Mucosa of descending colon (tissue), 3 donors: ENCODE results near the gene CACHD1. TPM values are rescaled to one million over a fixed set of nuclear protein-coding genes. Genes with fewer than 3 reads are reported as not detected.

Source experiments
- ATAC-seq: fragments of 200-7000 bp; cut with Tn5 transposase; one replicate; pipeline ENCODE4 v1.9.1; 2020; ENCODE audit warnings: mild to moderate bottlenecking, moderate library complexity
- DNase-seq, 3 donors: peaks; one replicate each; pipeline ENCODE4 v3.0.0-alpha.2; 2020
- H3K36me3 ChIP-seq: fragments of 200-600 bp; one replicate; pipeline ENCODE4 v1.8.0; 2021; ENCODE audit warnings: low read depth, mild to moderate bottlenecking
- H3K4me1 ChIP-seq: fragments of 200-600 bp; one replicate; pipeline ENCODE4 v1.8.0; 2021; ENCODE audit warnings: low read depth, mild to moderate bottlenecking
- H3K4me3 ChIP-seq: fragments of 200-600 bp; one replicate; pipeline ENCODE4 v1.8.0; 2021; ENCODE audit warnings: mild to moderate bottlenecking
- H3K9me3 ChIP-seq: fragments of 200-600 bp; one replicate; pipeline ENCODE4 v1.8.0; 2021; ENCODE audit warnings: mild to moderate bottlenecking
- CTCF ChIP-seq: fragments of 200-600 bp; IDR thresholded peaks from one replicate; pipeline ENCODE4 v1.8.0; 2022; ENCODE audit warnings: antibody characterized with exemption, mild to moderate bottlenecking
- intact Hi-C, 2 donors: fragments of 100-400 bp; cut with DNase I in 1 of 2; cut with micrococcal nuclease in 1 of 2; formaldehyde crosslinking; loops; one replicate each; pipeline versions ENCODE4 v1.11.0 to v1.11.1; 2022; cut with DNase I, micrococcal nuclease
- total RNA-seq, 3 donors: library from RNA; stranded (reverse); fragmentation: NEBNext Ultra II Directional in 2 of 3; extraction: Animal tissue kit (Norgen Biotek cat#: 25700) in 2 of 3; gene quantifications; one replicate each; pipeline versions ENCODE4 v1.2.1 to v1.2.4, GENCODE V29; 2021 to 2023
- donor health status: DM: no; HTN: no; CAD: no; lungs with moderate emphysema.
- donor health status: DM: no; HTN: no; CAD: no.
- donor health status: DM: no; HTN: yes; CAD: no.

The CACHD1 gene
- total RNA-seq, 3 donors from 2014 or later: 1.3 to 3.7 (median 2.7) TPM

- intact Hi-C loops: no loop called here
- no peaks in the 10 kb centered on the region for H3K36me3 ChIP-seq
- no peak for DNase-seq
- H3K4me3 ChIP-seq: no peak overlapping the region
- no peaks in the 10 kb centered on the region for H3K9me3 ChIP-seq
- no peak for TF ChIP-seq CTCF
- ATAC-seq: no peak
- no peaks in the 10 kb centered on the region for H3K4me1 ChIP-seq
Measured at GRCh38 chr1:64545118-64545843, 75.4 kb downstream of the CACHD1 start.

DNA sequence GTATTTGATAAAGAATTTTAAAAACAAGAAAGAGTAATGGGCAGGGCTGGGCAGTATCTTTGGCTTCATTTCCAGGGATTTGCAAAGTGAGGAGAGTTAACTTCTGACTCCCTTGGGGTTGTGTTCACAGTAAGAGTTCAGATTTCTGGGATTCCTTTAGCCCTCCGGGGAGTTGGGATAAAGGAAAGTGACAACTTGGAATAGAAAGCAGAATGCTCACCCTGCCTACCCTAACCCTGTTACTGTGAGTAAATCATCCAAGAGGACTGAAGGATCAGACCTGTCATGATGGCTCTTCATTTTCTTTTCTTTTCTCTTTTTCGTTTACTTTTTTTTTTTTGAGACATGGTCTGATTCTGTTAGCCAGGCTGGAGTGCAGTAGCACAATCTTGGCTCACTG is 76.1 kb downstream of the CACHD1 start:
- Histone ChIP-seq H3K4me3 (no peak overlapping the region), H3K36me3 (no peaks in the 10 kb centered on the region), H3K4me1 (no peaks in the 10 kb centered on the region), H3K9me3 (no peaks in the 10 kb centered on the region)
- intact Hi-C loops: no loop called here
- no peak for TF ChIP-seq CTCF
- no peak for ATAC-seq
- no peak for DNase-seq

DNA sequence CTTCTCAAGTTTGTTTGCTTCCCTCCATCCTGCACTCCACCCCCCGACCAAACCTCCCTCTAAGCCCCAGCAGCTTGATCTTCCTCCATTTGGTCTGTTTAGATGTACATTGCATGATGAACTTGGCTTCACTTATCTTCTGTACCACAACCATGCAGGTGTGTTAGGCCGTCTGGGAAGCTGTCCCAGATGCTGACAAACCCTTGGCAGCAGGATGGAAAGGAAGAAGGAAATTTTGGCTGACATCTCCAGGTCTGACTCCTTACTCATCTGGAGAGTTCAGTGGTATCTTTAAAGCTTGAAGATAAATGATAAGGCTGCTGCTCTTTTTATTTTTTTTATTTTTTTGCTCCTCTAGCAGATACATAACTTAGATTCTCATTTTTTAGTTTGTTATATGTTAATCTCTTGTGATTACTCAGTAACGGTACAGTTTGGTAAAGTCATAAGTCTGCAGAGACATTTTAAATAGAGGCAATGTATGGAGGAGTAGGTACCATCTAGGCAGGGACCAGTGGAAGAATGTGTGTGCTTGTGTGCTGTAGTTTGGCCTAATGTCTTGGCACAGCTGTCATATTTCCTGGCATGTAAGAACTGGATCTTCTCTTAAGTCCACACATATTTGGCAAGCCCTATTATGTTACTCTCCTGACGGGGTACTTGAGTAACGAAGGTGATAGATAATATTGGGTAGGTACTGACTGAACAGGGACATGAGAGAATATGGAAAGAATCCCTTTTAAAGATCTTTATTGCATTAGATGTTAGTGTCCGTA is 79.7 kb downstream of the CACHD1 start:
- no peak overlapping the region for H3K4me3 ChIP-seq
- H3K36me3 ChIP-seq: no peaks in the 10 kb centered on the region
- intact Hi-C loops: no loop called here
- no peak for TF ChIP-seq CTCF
- H3K4me1 ChIP-seq: no peaks in the 10 kb centered on the region
- H3K9me3 ChIP-seq: no peaks in the 10 kb centered on the region
- ATAC-seq (no peak), DNase-seq (no peak)

DNA sequence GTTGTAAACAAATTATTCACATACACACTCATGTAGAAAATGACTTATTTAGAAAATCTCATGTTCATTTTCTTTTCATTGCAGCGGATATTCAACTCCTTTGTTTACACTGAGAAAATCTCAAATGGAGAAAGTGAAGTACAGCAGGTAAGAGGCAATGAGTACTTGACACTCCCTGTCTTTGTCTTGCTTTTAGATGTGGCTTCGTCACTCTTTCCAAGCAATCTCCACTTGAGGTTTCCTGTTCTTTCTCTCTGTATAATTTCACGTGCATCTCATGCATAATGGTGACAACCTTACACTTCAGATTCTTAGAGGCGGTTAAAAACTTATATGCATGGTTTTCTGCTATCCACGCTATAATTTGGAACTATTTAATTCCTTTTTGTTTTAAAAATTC is 80.6 kb downstream of the CACHD1 start:
- no peak overlapping the region for H3K4me3 ChIP-seq
- ATAC-seq (no peak), DNase-seq (no peak)
- TF ChIP-seq CTCF: no peak
- intact Hi-C loops: no loop called here
- no peaks in the 10 kb centered on the region for H3K36me3 ChIP-seq
- no peaks in the 10 kb centered on the region for H3K9me3 ChIP-seq
- no peaks in the 10 kb centered on the region for H3K4me1 ChIP-seq

DNA sequence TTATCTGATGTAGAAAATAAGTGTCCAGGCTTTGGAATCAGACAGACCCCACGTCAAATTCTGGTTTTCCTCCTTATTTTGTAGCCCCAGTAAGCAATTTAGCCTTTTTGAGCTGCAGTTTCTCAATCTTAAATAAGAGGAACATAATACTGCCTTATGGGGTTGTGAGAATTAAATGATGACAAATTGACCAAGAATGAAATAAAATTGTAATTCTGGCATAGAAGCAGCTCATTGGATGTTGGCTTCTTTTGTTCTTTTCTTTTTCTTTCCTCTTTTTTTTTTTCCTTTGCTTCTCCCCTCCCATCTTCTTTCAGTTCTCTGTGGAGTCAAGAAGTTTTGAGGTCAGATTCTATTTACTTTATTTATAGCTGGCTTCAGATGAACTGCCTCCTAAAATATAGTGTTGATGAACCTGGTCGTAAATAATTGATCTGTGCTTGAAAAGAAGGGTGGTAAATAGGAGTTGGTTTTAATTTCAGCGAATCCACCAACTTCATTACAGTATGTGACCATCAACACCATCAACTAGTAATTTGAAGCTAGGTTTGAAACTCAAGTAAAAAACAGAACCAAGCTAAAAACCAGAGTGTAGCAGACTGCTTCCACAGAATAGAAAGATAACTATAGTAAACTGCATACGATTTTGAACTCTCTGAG is 81.1 kb downstream of the CACHD1 start:
- ATAC-seq (no peak), DNase-seq (no peak)
- TF ChIP-seq CTCF: no peak
- no peak overlapping the region for H3K4me3 ChIP-seq
- intact Hi-C loops: no loop called here
- no peaks in the 10 kb centered on the region for H3K4me1 ChIP-seq
- no peaks in the 10 kb centered on the region for H3K9me3 ChIP-seq
- H3K36me3 ChIP-seq: no peaks in the 10 kb centered on the region
